Measurements from ENCODE around the gene ACTA1.

DNA sequence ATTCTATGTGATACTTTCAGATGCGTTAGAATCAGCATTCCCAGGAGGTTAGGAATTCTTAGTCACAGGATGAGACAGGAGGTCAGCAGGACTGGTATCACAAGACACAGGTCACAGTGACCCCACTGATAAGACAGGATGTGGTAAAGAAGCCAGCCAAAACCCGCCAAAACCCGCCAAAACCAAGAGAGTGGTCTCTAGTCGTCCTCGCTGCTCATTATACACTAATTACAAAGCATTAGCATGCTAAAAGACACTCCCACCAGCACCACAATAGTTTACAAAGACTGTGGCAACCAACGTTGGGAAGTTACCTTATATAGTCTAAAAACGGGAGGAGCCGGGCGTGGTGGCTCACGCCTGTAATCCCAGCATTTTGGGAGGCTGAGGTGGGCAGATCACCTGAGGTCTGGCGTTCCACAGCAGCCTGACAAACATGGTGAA lies 13.9 kb upstream of the ACTA1 start:
- no peak for TF ChIP-seq POLR2A (IDR thresholded peaks at IDR 0.05; ENCODE audit: low read length)
- no peak for TF ChIP-seq GATA1 (IDR thresholded peaks at IDR 0.05; ENCODE audit: low read depth, low read length)

All from erythroblast (primary cell).